H9 (cell line): ENCODE measurements around the gene SAMD14. TPM values are rescaled to one million over a fixed set of nuclear protein-coding genes. Genes with fewer than 3 reads are reported as not detected.

Experiments
- DNase-seq: peaks from one replicate; pipeline ENCODE4 v3.0.0-alpha.2; 2017
- H2AFZ ChIP-seq: one replicate; pipeline ENCODE4 v1.6.1; 2013; ENCODE audit warnings: mild to moderate bottlenecking, low read length, control low read depth, moderate library complexity
- H2AK5ac ChIP-seq: 2 replicates; pipeline ENCODE4 v1.6.1; 2013; ENCODE audit warnings: low read length, control low read depth, mixed read lengths; ENCODE audit not compliant: insufficient read length
- H2BK120ac ChIP-seq: one replicate; pipeline ENCODE4 v1.6.1; 2013; ENCODE audit warnings: low read depth, mild to moderate bottlenecking, low read length, control low read depth, inconsistent platforms; ENCODE audit not compliant: poor library complexity, severe bottlenecking
- H2BK12ac ChIP-seq: 2 replicates; pipeline ENCODE4 v1.6.1; 2013; ENCODE audit warnings: low read length, control low read depth, mixed read lengths, low read depth; ENCODE audit not compliant: insufficient read length
- H2BK15ac ChIP-seq: 2 replicates; pipeline ENCODE4 v1.6.1; 2013; ENCODE audit warnings: low read depth, low read length, control low read depth
- H2BK20ac ChIP-seq: one replicate; pipeline ENCODE4 v1.6.1; 2013; ENCODE audit warnings: low read depth, mild to moderate bottlenecking, low read length, control low read depth, inconsistent platforms; ENCODE audit not compliant: poor library complexity, severe bottlenecking
- H2BK5ac ChIP-seq: 2 replicates; pipeline ENCODE4 v1.6.1; 2013; ENCODE audit warnings: low read length, control low read depth, mixed read lengths; ENCODE audit not compliant: insufficient read length
- H3K14ac ChIP-seq: 2 replicates; pipeline ENCODE4 v1.6.1; 2013; ENCODE audit warnings: low read length, control low read depth; ENCODE audit not compliant: insufficient read depth
- H3K18ac ChIP-seq: 2 replicates; pipeline ENCODE4 v1.6.1; 2013; ENCODE audit warnings: low read depth, mild to moderate bottlenecking, mixed read lengths, low read length, control low read depth; ENCODE audit not compliant: insufficient read length
- H3K23ac ChIP-seq: 2 replicates; pipeline ENCODE4 v1.6.1; 2013; ENCODE audit warnings: low read length, control low read depth, mixed read lengths, low read depth; ENCODE audit not compliant: insufficient read length
- H3K23me2 ChIP-seq: 2 replicates; pipeline ENCODE4 v1.6.1; 2013; ENCODE audit warnings: low read depth, mild to moderate bottlenecking, mixed read lengths, low read length, control low read depth; ENCODE audit not compliant: insufficient read length, poor library complexity, severe bottlenecking
- H3K27ac ChIP-seq: 2 replicates; pipeline ENCODE4 v1.5.1; 2013; ENCODE audit warnings: low read length, control low read depth, mixed read lengths, low read depth; ENCODE audit not compliant: insufficient read length
- H3K27me3 ChIP-seq: 2 replicates; pipeline ENCODE4 v1.6.1; 2013; ENCODE audit warnings: low read length, control low read depth, inconsistent platforms; ENCODE audit not compliant: insufficient read depth
- H3K4ac ChIP-seq: 2 replicates; pipeline ENCODE4 v1.6.1; 2013; ENCODE audit warnings: low read depth, mild to moderate bottlenecking, control low read depth, inconsistent platforms, low read length, moderate library complexity
- H3K4me1 ChIP-seq: 2 replicates; pipeline ENCODE4 v1.6.1; 2013; ENCODE audit warnings: low read length, control low read depth, inconsistent platforms; ENCODE audit not compliant: insufficient read depth
- H3K4me2 ChIP-seq: 2 replicates; pipeline ENCODE4 v1.6.1; 2013; ENCODE audit warnings: low read length, control low read depth, mixed read lengths; ENCODE audit not compliant: insufficient read length, insufficient read depth
- H3K56ac ChIP-seq: 2 replicates; pipeline ENCODE4 v1.6.1; 2013; ENCODE audit warnings: low read depth, mild to moderate bottlenecking, mixed read lengths, low read length, control low read depth; ENCODE audit not compliant: insufficient read length
- H3K79me1 ChIP-seq: 2 replicates; pipeline ENCODE4 v1.6.1; 2013; ENCODE audit warnings: low read depth, mild to moderate bottlenecking, moderate library complexity, low read length, control low read depth, inconsistent platforms; ENCODE audit not compliant: insufficient read depth, poor library complexity, severe bottlenecking
- H3K79me2 ChIP-seq: 2 replicates; pipeline ENCODE4 v1.6.1; 2013; ENCODE audit warnings: low read length, control low read depth, inconsistent platforms; ENCODE audit not compliant: insufficient read depth
- H3K9ac ChIP-seq: 2 replicates; pipeline ENCODE4 v1.6.1; 2013; ENCODE audit warnings: low read length, control low read depth, mixed read lengths; ENCODE audit not compliant: insufficient read length; ENCODE audit errors: extremely low read depth
- H3K9me3 ChIP-seq: one replicate; pipeline ENCODE4 v1.6.1; 2013; ENCODE audit warnings: low read depth, low read length, inconsistent platforms; ENCODE audit not compliant: control insufficient read depth
- H3T11ph ChIP-seq: one replicate; pipeline ENCODE4 v1.6.1; 2013; ENCODE audit warnings: mild to moderate bottlenecking, low read length, control low read depth, inconsistent platforms
- H4K20me1 ChIP-seq: one replicate; pipeline ENCODE4 v1.6.1; 2013; ENCODE audit not compliant: control insufficient read depth, insufficient read length, insufficient read depth
- H4K5ac ChIP-seq: 2 replicates; pipeline ENCODE4 v1.6.1; 2013; ENCODE audit warnings: low read depth, mild to moderate bottlenecking, mixed read lengths, low read length, control low read depth; ENCODE audit not compliant: insufficient read length
- H4K8ac ChIP-seq: replicated peaks from 2 replicates; pipeline ENCODE4 v1.6.1; 2013; ENCODE audit warnings: low read length, control low read depth, mixed read lengths, low read depth; ENCODE audit not compliant: insufficient read length
- H4K91ac ChIP-seq: 2 replicates; pipeline ENCODE4 v1.6.1; 2013; ENCODE audit warnings: low read depth, mild to moderate bottlenecking, moderate library complexity, mixed read lengths, low read length, control low read depth; ENCODE audit not compliant: insufficient read length
- H3K27ac Mint-ChIP-seq, 3 experiments: 2 replicates in 2 of 3; 3 replicates in 1 of 3; pipeline ENCODE4 v1.8.0; 2020 to 2021; ENCODE audit warnings: mixed read lengths in 3 of 3, mild to moderate bottlenecking in 1 of 3, moderate library complexity in 1 of 3
- H3K27me3 Mint-ChIP-seq: 2 replicates; pipeline ENCODE4 v1.8.0; 2021; ENCODE audit warnings: low read depth, mild to moderate bottlenecking, moderate library complexity, mixed read lengths
- H3K36me3 Mint-ChIP-seq, 3 experiments: 2 replicates in 2 of 3; 3 replicates in 1 of 3; pipeline ENCODE4 v1.8.0; 2020 to 2021; ENCODE audit warnings: low read depth in 3 of 3, mixed read lengths in 3 of 3; ENCODE audit not compliant: insufficient read depth in 1 of 3
- H3K4me1 Mint-ChIP-seq, 2 experiments: 2 replicates each; pipeline ENCODE4 v1.8.0; 2020; ENCODE audit warnings: mixed read lengths in 2 of 2
- H3K4me3 Mint-ChIP-seq, 2 experiments: 2 replicates in 1 of 2; 3 replicates in 1 of 2; pipeline ENCODE4 v1.8.0; 2020 to 2021; ENCODE audit warnings: mild to moderate bottlenecking in 2 of 2, mixed read lengths in 2 of 2, moderate library complexity in 1 of 2
- H3K9me3 Mint-ChIP-seq, 2 experiments: 2 replicates in 1 of 2; 3 replicates in 1 of 2; pipeline ENCODE4 v1.8.0; 2020; ENCODE audit warnings: mild to moderate bottlenecking in 2 of 2, mixed read lengths in 2 of 2, moderate library complexity in 1 of 2
- WGBS: extraction: QIAGEN DNeasy Blood & Tissue Kit; methylation state at CpG from one replicate; pipeline ENCODE4 v1.1.7; 2013; ENCODE audit warnings: missing lambda C conversion rate, low lambda C conversion rate, mixed read lengths; ENCODE audit not compliant: insufficient read length; ENCODE audit errors: extremely low coverage; 5-methylcytosine and 5-hydroxymethylcytosine counted together
- total RNA-seq: library from RNA; stranded (reverse); gene quantifications from 2 replicates; pipeline ENCODE4 v1.2.1, GENCODE V29; 2021
- TF ChIP-seq, protein P1 (sequence below): fragments of 200-600 bp; sonication (generic); conservative IDR thresholded peaks from 3 replicates; pipeline ENCODE4 v1.8.0; 2021; ENCODE audit warnings: antibody characterized with exemption, mild to moderate bottlenecking

Gene SAMD14
- total RNA-seq, 1 experiment from 2014 or later = 5.9 TPM

DNA sequence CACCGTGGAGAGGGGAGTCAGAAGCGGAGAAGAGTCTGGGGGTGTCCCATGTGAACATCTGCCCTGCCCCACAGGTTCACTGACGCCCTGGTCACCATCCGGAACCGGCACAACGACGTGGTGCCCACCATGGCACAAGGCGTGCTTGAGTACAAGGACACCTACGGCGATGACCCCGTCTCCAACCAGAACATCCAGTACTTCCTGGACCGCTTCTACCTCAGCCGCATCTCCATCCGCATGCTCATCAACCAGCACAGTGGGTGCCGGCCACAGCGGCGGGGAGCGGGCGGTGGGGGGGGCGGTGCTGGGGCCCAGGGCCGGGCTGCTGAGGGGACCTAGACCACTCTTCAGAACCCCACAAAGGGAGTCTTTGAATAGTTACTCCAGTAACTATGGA is 24.1 kb downstream of the SAMD14 start:
- no peak overlapping the region for H3K23ac ChIP-seq
- no peak overlapping the region for H2AFZ ChIP-seq
- no peaks in the 10 kb centered on the region for H3K27me3 ChIP-seq
- no peak overlapping the region for H2AK5ac ChIP-seq
- no peak overlapping the region for H3K4me2 ChIP-seq
- H3K18ac ChIP-seq = no peak overlapping the region
- no peaks in the 10 kb centered on the region for H3K23me2 ChIP-seq
- WGBS = no CpG with 5 or more reads among the region's 21 CpGs
- Mint-ChIP-seq H3K9me3 (no peaks in the 10 kb centered on the region), H3K4me1 (peaks cover 10 to 24% of the 10 kb centered on the region in 2 experiments), H3K36me3 (peaks cover 0 to 9% (median 7%) of the 10 kb centered on the region in 3 experiments; a peak in 3 of 7 replicates), H3K27ac (peak overlapping the region in 1 of 3 experiments; percentile 94; a peak in 1 of 7 replicates), H3K27me3 (no peaks in the 10 kb centered on the region), H3K4me3 (no peak overlapping the region)
- TF ChIP-seq, protein P1, sequence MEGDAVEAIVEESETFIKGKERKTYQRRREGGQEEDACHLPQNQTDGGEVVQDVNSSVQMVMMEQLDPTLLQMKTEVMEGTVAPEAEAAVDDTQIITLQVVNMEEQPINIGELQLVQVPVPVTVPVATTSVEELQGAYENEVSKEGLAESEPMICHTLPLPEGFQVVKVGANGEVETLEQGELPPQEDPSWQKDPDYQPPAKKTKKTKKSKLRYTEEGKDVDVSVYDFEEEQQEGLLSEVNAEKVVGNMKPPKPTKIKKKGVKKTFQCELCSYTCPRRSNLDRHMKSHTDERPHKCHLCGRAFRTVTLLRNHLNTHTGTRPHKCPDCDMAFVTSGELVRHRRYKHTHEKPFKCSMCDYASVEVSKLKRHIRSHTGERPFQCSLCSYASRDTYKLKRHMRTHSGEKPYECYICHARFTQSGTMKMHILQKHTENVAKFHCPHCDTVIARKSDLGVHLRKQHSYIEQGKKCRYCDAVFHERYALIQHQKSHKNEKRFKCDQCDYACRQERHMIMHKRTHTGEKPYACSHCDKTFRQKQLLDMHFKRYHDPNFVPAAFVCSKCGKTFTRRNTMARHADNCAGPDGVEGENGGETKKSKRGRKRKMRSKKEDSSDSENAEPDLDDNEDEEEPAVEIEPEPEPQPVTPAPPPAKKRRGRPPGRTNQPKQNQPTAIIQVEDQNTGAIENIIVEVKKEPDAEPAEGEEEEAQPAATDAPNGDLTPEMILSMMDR = no peak
- no peak overlapping the region for H3K9ac ChIP-seq
- no peak overlapping the region for H2BK20ac ChIP-seq
- no peak overlapping the region for H3K27ac ChIP-seq
- no peaks in the 10 kb centered on the region for H4K20me1 ChIP-seq
- no peak overlapping the region for H3T11ph ChIP-seq
- no peaks in the 10 kb centered on the region for H3K79me1 ChIP-seq
- no peak overlapping the region for H2BK15ac ChIP-seq
- H2BK12ac ChIP-seq = no peak overlapping the region
- no peaks in the 10 kb centered on the region; the same call in 1 of the 2 replicates for H3K4me1 ChIP-seq
- no peak overlapping the region for H4K91ac ChIP-seq
- no peak overlapping the region for H4K8ac ChIP-seq
- no peak overlapping the region for H3K14ac ChIP-seq
- H2BK5ac ChIP-seq = no peak overlapping the region
- no peak overlapping the region for H4K5ac ChIP-seq
- DNase-seq = no peak
- no peaks in the 10 kb centered on the region for H3K9me3 ChIP-seq
- no peak overlapping the region for H2BK120ac ChIP-seq
- H3K79me2 ChIP-seq = no peaks in the 10 kb centered on the region
- no peak overlapping the region for H3K4ac ChIP-seq
- H3K56ac ChIP-seq = no peak overlapping the region
